ENCODE results near the gene TRIO. TPM values are rescaled to one million over a fixed set of nuclear protein-coding genes. Genes with fewer than 3 reads are reported as not detected.

Gene TRIO
- total RNA-seq, 2 experiments from 2014 or later, result 3.7 to 4.2 TPM

- CTCF ChIA-PET, result no interaction called here
- POLR2A ChIA-PET, result no interaction called here
Observed at GRCh38 chr5:14144586-14145434, 1.7 kb downstream of the TRIO start.

- CTCF ChIA-PET, result no interaction called here
- POLR2A ChIA-PET, result no interaction called here
Observed at GRCh38 chr5:14145435-14146334, 2.5 kb downstream of the TRIO start.

DNA sequence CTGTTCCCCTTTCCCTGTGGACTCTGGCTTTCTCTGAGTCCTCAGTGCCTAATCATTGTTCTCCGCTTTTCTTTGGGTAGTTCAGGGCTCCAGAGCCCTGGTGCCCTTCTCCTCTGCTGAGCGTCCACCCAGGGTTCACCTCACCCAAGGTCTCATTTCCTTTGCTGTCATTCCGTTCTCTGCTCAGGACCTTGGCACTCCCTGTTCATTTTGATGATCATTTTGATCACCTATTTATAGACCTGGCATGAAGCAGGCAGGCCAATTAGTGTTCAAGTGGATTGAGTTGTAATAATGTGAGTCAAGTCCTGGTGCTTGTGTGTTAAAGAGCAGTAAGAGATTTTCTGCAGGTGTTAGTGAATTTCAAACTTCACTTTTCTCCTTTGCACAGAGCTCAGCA is 3.6 kb downstream of the TRIO start:
- POLR2A ChIA-PET, result no interaction called here
- CTCF ChIA-PET, result no interaction called here

- CTCF ChIA-PET, result no interaction called here
- POLR2A ChIA-PET, result no interaction called here
Observed at GRCh38 chr5:14147210-14147609, 4.1 kb downstream of the TRIO start.

- CTCF ChIA-PET, result no interaction called here
Observed at GRCh38 chr5:14148483-14148882, 5.3 kb downstream of the TRIO start.

GRCh38 chr5:14148890-14149671 is 5.9 kb downstream of the TRIO start:
- ChIA-PET POLR2A (no interaction called here), CTCF (no interaction called here)

More at GRCh38 chr5:14148483-14148882, 5.3 kb downstream of the TRIO start:
- POLR2A ChIA-PET, result no interaction called here

DNA sequence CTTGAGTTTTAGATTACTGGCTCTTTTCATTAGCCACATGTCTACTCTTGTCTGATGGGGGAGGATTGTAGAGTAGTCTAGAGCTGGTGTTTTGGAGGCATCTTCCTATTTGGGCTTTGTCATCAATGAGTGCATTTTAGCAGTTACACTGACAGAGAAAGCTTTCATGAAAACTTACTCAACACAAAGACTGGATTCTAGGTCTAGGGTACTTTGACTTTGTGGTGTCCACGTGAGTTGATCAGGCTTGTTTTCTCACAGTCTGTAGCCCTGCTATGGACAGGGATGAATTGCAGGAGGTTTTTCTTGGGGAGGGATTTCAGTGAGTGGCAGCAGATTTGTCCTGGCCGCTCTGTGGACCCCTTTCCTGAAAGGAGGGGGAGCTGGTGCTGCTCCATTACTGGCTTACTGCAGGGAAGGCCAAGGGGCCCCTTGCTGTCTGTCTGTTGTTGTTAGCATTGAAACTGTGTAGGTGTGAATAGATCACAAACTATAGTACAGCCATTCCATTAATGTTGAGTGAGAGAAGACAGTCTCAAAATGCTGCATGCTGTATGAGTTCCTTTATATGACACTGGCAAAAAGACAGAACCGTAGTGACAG is 6.6 kb downstream of the TRIO start:
- ChIA-PET POLR2A (no interaction called here), CTCF (no interaction called here)

DNA sequence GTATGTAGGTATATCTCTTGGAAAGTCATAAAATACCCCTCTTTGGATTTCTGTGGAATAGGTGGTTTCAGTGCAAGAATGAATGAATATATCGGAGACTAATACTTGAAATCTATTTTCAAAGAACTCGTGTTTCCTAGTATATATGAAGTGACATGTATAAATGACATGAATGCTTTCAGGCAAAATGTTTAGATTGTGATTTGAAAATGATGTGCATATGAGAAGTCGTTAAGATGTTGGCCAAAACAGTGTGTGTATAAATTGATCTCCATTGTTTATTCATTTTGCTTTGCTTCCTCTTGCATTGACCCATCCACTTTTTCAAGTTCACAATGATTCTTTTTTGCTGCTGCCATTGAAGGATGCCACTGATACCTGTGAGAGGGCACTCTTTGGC is 8.3 kb downstream of the TRIO start:
- ChIA-PET POLR2A (no interaction called here), CTCF (no interaction called here)

DNA sequence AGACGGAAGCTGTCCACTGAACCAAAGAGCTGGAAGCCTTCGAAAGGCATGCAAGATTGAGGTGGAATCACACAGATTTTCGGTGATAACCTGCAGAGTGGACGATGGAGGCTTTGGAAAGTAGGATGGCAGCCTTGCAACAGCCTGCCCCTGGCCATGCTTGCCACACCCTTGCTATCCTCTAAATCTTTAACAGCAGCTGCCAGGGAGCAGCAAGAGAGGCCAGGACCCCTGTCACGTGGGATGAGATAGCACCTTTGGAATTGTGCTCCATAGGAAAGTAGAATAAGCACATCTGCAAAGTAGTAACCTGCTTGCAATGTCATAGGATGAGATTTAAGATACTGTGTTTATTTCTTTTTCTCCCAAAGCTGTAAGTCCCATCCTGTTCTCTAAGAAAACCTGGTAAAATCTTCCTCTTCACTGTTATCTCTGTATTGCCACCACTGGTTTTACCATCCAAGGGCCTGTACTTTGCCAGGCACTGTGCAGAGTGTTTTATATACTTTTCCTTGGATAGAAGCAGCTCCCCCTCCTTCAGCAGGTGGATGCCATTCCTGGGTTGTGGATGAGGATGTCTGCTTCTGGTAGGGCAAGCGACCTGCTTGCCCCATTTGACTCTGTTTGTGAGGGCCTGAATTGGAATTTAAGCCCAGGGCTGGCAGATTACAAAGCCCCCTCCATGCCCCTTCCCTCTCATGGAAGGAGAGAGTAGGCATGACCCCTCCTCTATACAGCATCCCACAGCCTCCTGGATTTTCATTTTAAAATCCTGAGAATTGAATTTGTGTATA is 10.1 kb downstream of the TRIO start:
- CTCF ChIA-PET, result interaction anchor here (0.6 kb wide), 1 partner anchor 12 kb away, joined by 3 read pairs; no protein-coding TSS in a partner anchor
- POLR2A ChIA-PET, result no interaction called here

- ChIA-PET CTCF (interaction anchor here (0.6 kb wide), 1 partner anchor 13 kb away, joined by 3 read pairs; no protein-coding TSS in a partner anchor), POLR2A (no interaction called here)
Observed at GRCh38 chr5:14153932-14154731, 11.0 kb downstream of the TRIO start.

DNA sequence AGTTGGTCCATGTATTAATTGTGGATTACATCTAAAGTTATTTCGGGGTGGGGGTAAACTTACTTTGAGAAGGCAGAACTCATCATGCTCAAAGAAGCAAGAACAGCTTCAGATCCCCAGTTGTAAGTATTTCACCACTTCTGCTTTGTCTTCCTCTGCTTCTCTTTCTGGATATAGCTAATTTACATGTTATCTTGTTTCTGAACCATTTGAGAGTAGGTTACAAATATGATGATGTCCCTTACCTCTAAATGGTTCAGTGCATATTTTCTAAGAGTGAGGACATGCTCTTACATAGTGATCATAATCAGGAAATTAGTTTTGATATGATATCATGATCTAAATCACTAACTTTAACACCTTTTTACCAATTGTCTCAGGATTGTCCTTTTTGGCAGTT is 11.9 kb downstream of the TRIO start:
- ChIA-PET POLR2A (no interaction called here), CTCF (no interaction called here)

DNA sequence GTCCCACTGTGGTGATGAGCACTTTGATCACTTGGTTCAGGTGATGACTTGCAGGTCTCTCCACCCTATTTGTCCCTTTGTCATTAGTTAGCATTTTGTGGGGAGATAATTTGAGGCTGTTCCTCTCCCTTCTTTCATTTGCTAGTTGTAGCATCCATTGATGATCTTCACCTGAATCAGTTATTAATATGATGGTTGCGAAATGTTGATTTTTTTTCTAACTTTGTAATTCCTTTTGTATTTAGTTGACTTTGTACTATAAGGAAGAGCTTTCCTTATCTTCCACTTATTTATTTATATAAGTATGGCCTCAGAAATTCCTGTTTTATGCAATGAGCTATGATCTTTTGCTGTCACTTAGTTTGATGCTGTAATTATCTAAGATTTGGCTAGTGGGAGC is 12.6 kb downstream of the TRIO start:
- CTCF ChIA-PET, result no interaction called here

GRCh38 chr5:14156290-14156649 is 13.1 kb downstream of the TRIO start:
- CTCF ChIA-PET, result no interaction called here
- POLR2A ChIA-PET, result no interaction called here

More for the DNA sequence above, 12.6 kb downstream of the TRIO start:
- POLR2A ChIA-PET, result no interaction called here

DNA sequence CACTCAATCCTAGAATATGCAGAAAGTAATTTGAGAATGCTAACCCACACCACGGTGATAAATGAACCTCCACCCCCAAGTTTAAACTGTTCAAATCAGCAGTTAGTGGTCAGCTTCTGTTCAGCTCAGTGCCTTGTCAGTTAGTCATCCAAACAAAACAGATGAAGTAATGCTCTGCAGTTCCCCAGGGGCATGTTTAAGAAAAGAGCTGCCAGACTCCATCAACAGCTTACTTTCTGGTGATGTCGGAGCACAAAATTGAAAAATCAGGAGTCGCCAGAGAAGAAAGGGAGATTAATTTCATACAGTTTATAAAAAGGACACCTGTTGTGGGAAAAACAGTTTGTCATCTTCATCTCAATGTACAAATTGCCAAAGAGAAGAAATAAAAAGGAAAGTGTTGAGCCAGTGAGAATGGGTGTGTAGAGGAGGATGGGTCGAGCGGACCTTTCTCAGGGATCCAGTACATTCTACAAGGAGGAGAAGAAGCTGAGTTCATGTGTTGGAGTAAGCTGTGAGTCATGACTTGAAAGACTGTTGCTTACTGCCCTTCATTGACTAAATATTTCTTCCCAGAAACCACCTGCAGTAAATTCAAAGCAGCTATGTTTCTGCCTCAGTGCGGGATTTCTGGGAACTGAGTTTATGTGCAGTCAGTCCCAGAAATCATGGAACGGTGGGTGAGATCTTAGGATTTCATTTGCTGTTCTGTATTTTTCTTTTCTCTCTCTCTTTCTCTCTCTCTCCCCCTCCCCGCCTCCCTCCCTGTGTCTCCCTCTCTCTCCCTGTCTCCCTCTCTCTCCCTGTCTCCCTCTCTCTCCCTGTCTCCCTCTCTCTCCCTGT is 13.7 kb downstream of the TRIO start:
- POLR2A ChIA-PET, result no interaction called here
- CTCF ChIA-PET, result no interaction called here

DNA sequence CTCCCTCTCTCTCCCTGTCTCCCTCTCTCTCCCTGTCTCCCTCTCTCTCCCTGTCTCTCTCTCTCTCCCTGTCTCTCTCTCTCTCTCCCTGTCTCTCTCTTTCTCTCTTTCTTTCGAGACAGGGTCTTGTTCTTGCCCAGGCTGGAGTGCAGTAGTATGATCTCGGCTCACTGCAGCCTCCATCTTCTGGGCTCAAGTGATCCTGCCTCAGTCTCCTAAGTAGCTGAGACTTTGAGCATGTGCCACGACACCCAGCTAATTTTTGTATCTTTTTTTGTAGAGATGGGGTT is 14.3 kb downstream of the TRIO start:
- ChIA-PET CTCF (no interaction called here), POLR2A (no interaction called here)

DNA sequence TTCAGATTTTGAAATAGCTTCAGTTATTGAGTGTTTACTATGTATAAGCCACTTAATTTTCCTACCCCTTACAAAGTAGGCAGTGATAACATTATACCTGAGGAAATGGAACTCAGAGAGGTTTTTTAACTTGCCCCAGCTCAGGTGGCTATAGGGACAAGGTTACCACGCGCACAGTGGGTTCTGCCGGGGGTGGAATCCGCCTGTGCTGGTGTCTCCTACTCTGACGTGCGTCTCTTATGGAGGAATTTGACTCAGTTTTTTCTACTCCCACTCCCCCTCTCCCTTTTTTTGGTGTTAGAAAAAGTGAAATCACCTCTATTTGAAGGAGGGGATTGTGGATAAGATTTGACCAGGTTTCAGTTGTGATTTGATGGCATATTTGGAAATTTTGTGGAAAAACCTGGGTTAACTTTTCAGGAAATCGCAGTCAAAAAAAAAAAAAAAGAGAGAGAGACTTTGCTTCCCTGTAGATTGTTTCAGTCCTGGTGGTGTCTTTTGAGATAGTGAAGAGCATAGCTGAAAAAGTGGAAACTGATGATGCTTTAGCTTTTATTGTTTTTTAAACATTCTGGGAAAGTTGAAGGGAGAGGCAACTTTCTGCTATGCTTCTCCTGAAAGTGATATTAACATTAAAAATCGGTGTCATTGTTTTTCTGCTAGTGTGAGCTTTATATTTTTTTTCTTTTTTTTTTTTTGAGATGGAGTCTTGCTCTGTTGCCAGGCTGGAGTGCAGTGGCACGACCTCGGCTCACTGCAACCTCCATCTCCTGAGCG is 15.9 kb downstream of the TRIO start:
- ChIA-PET POLR2A (no interaction called here), CTCF (interaction anchor here (0.7 to 0.9 kb wide), 2 partner anchors 10 to 24 kb away, joined by 3 read pairs; no protein-coding TSS in a partner anchor)
